GM19397 (cell line): ENCODE data around the gene RGL3.
A peak's percentile ranks its signal among the peaks of the same experiment; 100 is the strongest.
"Not testable (repeated sequence)": the region's sequence is repeated elsewhere in the genome, so short reads cannot be mapped to it uniquely, and the experiment has no call there.

Experiments
- ATAC-seq: cut with Tn5 transposase; IDR thresholded peaks from one replicate; pipeline ENCODE4 v1.9.1; 2021; ENCODE audit warnings: mild to moderate bottlenecking, moderate library complexity; ENCODE audit not compliant: unreplicated experiment

Gene RGL3

GRCh38 chr19:11450570-11451326, 31.6 kb upstream of the RGL3 start:
- no peak for ATAC-seq

- ATAC-seq: no peak
These were observed 29.9 kb upstream of the RGL3 start for GRCh38 chr19:11448923-11449554.

- ATAC-seq: no peak
These were observed 29.3 kb upstream of the RGL3 start for GRCh38 chr19:11448410-11448809.

- no peak for ATAC-seq
These were observed 28.5 kb upstream of the RGL3 start for GRCh38 chr19:11447347-11448262.

GRCh38 chr19:11446652-11447301, 27.7 kb upstream of the RGL3 start:
- no peak for ATAC-seq

- no peak for ATAC-seq
These were observed 27.1 kb upstream of the RGL3 start for GRCh38 chr19:11446271-11446651.

GRCh38 chr19:11445141-11445540, 26.0 kb upstream of the RGL3 start:
- ATAC-seq: no peak

GRCh38 chr19:11444059-11444458, 24.9 kb upstream of the RGL3 start:
- ATAC-seq: no peak

GRCh38 chr19:11437955-11438354, 18.8 kb upstream of the RGL3 start:
- no peak for ATAC-seq

- no peak for ATAC-seq
These were observed 16.8 kb upstream of the RGL3 start for GRCh38 chr19:11435833-11436313.

GRCh38 chr19:11435057-11435832, 16.1 kb upstream of the RGL3 start, which contains the start of the genes ODAD3 and PRKCSH:
ODAD3 (minus strand) TSS chr19:11435121; CDS start chr19:11435016, 105 bp downstream.
PRKCSH (plus strand) TSS chr19:11435635; CDS start chr19:11436118, 483 bp downstream.
- ATAC-seq: peak; percentile 89

GRCh38 chr19:11434703-11435056, 15.6 kb upstream of the RGL3 start:
- ATAC-seq: peak; percentile 9

- not testable (repeated sequence) for ATAC-seq
These were observed 14.4 kb upstream of the RGL3 start for GRCh38 chr19:11433526-11433925.

- ATAC-seq: no peak
These were observed 7.5 kb upstream of the RGL3 start for GRCh38 chr19:11426656-11427055.

- ATAC-seq: no peak
These were observed 6.8 kb upstream of the RGL3 start for GRCh38 chr19:11425719-11426457.

- no peak for ATAC-seq
These were observed 4.7 kb upstream of the RGL3 start for GRCh38 chr19:11423791-11424181.

- ATAC-seq: no peak
These were observed 4.2 kb upstream of the RGL3 start for GRCh38 chr19:11423164-11423790.

GRCh38 chr19:11422163-11423065, 3.3 kb upstream of the RGL3 start:
- peak; percentile 68 for ATAC-seq
